GM06990 (cell line): ENCODE results near the gene PRR13.

Experiments
- DNase-seq: peaks from one replicate; pipeline ENCODE4 v3.0.0-alpha.2; 2011; ENCODE audit not compliant: insufficient read length; ENCODE audit errors: extremely low read depth
- H3K27me3 ChIP-seq: replicated peaks from 2 replicates; pipeline ENCODE4 v1.6.0; 2011; ENCODE audit warnings: low read length; ENCODE audit not compliant: control insufficient read depth, insufficient read depth
- H3K36me3 ChIP-seq: 2 replicates; pipeline ENCODE4 v1.5.1; 2011; ENCODE audit warnings: low read length; ENCODE audit not compliant: control insufficient read depth, insufficient read depth
- H3K4me3 ChIP-seq: replicated peaks from 2 replicates; pipeline ENCODE4 v1.5.1; 2011; ENCODE audit warnings: low read depth, mild to moderate bottlenecking, control low read depth, low read length
- TF ChIP-seq, protein P1 (sequence below): IDR thresholded peaks from 2 replicates; pipeline ENCODE4 v1.5.1; 2011; ENCODE audit warnings: low read length, control low read depth, mild to moderate bottlenecking, inconsistent platforms; ENCODE audit not compliant: insufficient read depth, poor library complexity, severe bottlenecking

PRR13 gene

DNA sequence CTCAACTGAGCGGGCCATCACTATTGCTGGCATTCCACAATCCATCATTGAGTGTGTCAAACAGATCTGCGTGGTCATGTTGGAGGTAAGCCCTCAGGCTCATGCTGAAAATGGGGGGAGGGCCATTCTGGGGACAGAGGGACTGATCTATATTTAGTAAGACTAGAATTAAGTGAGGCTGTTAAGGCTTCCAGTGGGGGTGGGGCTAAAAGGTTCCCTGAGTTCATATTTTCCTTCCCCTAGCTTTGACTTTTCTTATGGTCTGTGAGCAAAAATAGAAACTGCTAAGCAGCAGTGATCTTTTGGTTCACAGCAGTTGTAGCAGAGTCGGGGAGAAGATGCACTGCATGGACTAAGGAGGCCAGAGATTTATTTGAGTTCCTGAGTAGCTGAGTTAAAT is 19.5 kb downstream of the PRR13 start:
- Histone ChIP-seq H3K36me3 (peaks cover 56% of the 10 kb centered on the region), H3K4me3 (no peak overlapping the region)

DNA sequence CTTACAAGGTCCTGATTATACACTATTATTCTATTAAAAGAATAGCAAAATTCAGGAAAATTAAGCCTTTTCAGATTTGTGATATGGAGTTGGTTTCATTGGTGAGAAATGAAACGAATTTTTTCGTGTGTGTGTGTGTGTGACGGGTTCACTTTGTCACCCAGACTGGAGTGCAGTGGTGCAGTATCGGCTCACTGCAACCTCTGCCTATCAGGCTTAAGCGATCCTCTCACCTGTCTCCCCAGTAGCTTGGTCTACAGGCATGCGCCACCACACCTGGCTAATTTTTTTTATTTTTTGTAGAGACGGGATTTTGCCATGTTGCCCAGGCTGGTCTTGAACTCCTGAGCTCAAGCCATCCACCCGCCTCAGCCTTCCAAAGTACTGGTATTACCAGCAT is 20.1 kb downstream of the PRR13 start:
- TF ChIP-seq, protein P1, sequence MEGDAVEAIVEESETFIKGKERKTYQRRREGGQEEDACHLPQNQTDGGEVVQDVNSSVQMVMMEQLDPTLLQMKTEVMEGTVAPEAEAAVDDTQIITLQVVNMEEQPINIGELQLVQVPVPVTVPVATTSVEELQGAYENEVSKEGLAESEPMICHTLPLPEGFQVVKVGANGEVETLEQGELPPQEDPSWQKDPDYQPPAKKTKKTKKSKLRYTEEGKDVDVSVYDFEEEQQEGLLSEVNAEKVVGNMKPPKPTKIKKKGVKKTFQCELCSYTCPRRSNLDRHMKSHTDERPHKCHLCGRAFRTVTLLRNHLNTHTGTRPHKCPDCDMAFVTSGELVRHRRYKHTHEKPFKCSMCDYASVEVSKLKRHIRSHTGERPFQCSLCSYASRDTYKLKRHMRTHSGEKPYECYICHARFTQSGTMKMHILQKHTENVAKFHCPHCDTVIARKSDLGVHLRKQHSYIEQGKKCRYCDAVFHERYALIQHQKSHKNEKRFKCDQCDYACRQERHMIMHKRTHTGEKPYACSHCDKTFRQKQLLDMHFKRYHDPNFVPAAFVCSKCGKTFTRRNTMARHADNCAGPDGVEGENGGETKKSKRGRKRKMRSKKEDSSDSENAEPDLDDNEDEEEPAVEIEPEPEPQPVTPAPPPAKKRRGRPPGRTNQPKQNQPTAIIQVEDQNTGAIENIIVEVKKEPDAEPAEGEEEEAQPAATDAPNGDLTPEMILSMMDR = no peak
- DNase-seq = no peak
- H3K4me3 ChIP-seq = no peak overlapping the region
- H3K36me3 ChIP-seq = peaks cover 56% of the 10 kb centered on the region
- no peaks in the 10 kb centered on the region for H3K27me3 ChIP-seq

More for the DNA sequence above, 19.5 kb downstream of the PRR13 start:
- DNase-seq = no peak
- TF ChIP-seq, protein P1 = no peak
- no peaks in the 10 kb centered on the region for H3K27me3 ChIP-seq

DNA sequence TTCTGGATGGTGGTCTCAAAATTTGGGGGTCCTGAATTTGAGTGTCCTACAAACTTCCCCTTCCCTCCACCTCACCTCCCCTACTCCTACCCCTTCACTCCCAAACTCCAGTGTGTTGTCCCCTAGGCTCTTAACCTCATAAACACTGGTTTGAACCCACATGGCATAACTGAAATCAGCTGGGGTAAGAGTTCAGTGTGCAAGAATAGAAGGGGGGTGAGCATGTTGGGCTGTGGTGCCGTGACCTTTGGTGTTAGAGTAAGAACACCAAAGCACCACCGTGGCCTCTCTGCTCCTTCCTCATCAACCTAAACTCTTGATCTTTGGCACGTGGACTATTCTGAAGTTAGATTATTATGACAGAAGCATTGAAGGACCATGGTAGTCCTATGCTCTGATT is 21.4 kb downstream of the PRR13 start:
- no peaks in the 10 kb centered on the region for H3K27me3 ChIP-seq
- peaks cover 61% of the 10 kb centered on the region for H3K36me3 ChIP-seq
- TF ChIP-seq, protein P1 = no peak
- no peak overlapping the region for H3K4me3 ChIP-seq
- no peak for DNase-seq

DNA sequence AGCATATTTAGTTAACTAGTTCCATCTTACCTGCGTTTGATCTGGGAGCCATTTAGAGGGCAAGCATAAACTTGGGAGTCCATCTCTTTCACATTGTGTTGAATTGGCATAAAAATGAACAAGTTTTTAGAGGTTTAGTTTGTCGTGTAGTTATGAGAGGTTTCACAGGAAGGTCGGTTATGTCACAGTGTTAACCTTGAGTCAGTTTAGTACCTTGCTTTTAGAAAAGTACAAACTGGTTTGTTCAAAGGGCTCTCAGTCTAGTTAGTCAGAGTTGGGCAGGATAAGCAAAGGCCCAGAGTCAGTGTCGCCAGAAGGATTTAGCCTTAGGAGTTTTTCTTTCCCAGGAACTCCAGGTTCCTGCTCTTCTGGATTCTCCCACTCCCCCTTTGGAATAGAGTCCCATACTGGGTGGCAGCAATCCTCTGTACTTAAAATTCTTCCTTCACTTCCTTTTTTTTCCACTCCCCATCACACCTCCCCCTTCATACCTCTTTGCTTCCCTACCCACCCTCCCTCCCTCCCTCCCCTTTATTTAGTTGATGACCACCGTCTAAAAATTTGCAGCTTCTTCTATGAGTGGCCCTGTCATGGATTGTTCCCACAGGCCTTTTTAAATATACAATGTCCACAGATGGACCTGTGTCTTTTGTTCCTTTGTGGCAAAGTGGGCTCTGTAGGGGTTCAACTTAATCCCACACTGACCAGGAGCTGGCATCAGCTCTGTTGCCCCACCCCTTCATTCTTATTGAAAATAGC is 22.4 kb downstream of the PRR13 start:
- peaks cover 63% of the 10 kb centered on the region for H3K36me3 ChIP-seq
- no peak for DNase-seq
- TF ChIP-seq, protein P1 = no peak
- no peaks in the 10 kb centered on the region for H3K27me3 ChIP-seq
- no peak overlapping the region for H3K4me3 ChIP-seq

DNA sequence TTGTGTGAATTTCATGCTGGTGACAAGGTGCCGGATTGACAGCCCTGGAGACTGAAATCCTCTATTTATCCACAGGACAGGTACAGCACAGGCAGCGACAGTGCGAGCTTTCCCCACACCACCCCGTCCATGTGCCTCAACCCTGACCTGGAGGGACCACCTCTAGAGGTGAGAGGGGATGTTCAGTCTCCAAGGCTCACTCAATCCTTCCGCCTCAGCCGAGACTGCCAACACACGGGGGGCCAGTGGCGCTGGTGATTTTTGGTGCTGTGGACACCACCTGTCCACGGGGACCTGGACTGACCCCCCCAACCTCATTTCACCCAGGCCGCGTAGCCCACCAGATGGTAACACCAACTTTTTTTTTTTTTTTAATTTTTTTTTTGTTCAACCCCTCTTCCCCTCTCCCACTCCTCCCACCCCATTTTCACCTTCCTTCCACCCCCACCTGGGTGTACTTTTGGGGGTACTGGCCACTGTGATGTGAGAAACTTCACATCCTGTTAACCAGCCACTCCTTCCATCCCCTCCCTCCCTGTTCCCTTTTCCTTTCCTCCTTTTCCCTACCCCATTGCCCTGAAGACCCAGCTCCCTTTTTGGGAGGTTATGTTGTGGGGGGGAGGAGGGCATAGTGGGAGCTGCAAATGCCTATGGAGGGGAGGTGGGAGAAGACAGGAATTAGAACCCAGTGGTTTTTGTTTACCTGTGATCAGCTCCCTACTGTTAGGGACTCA is 23.3 kb downstream of the PRR13 start:
- Histone ChIP-seq H3K36me3 (peaks cover 62% of the 10 kb centered on the region), H3K4me3 (no peak overlapping the region), H3K27me3 (no peaks in the 10 kb centered on the region)
- DNase-seq = no peak
- TF ChIP-seq, protein P1 = no peak
